PFSK-1 (cell line): ENCODE data around the gene STKLD1.

ENCODE experiments used
- POLR2AphosphoS5 ChIP-seq: IDR thresholded peaks from 2 replicates; pipeline ENCODE4 v1.6.1; 2012; ENCODE audit warnings: low read depth, mild to moderate bottlenecking, control low read depth, low read length, moderate library complexity
- REST ChIP-seq, 2 experiments: IDR thresholded peaks; 2 replicates each; pipeline versions ENCODE4 v1.6.1 to v1.8.0; 2011 to 2012; ENCODE audit warnings: low read depth in 2 of 2, low read length in 2 of 2, control low read depth in 1 of 2, inconsistent platforms in 1 of 2, mild to moderate bottlenecking in 1 of 2, moderate library complexity in 1 of 2; ENCODE audit not compliant: insufficient read depth in 1 of 2
- SIN3A ChIP-seq: IDR thresholded peaks from 2 replicates; pipeline ENCODE4 v1.6.1; 2012; ENCODE audit warnings: mild to moderate bottlenecking, low read length, moderate library complexity, borderline replicate concordance; ENCODE audit not compliant: insufficient read depth
- TAF1 ChIP-seq: IDR thresholded peaks from 2 replicates; pipeline ENCODE4 v1.6.1; 2012; ENCODE audit warnings: low read length, control low read depth, borderline replicate concordance; ENCODE audit not compliant: insufficient read depth

- TF ChIP-seq POLR2AphosphoS5 (no peak), REST (IDR thresholded peaks at IDR 0.05; ENCODE audit: insufficient read depth in 1 of 2, low read depth in 2 of 2, low read length in 2 of 2) (no peak), SIN3A (no peak), TAF1 (no peak)
Measured at GRCh38 chr9:133400292-133400691, 24.1 kb downstream of the STKLD1 start.
